ENCODE results near the gene POLR1G. TPM values are rescaled to one million over a fixed set of nuclear protein-coding genes. Genes with fewer than 3 reads are reported as not detected.

POLR1G gene
- total RNA-seq, 1 experiment from 2014 or later, result 43.4 TPM

DNA sequence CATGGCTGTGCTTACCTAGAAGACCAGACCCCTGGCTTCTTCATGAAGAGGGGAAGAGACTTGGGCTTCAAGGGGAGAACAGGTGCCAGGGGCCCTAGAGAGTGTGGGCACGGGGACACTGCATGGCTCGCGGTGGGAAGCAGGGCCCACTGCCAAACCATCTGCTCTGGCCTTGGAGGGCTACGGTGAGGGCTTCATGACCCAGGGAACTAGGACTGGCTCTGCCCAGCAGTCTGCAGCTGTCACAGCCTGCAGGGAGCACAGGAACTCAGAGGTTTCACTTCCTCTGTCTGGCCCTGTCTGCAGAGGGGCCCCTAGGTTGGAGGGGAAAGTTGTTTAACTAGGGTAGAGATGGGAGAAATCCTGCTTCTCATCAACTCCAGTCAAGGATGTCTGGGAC lies 13.0 kb downstream of the POLR1G start:
- Histone ChIP-seq H2BK15ac (ENCODE audit: low read depth, low read length) (no peak overlapping the region), H2BK120ac (ENCODE audit: low read depth, low read length, poor library complexity, severe bottlenecking) (no peak overlapping the region), H2BK5ac (ENCODE audit: insufficient read length, low read length) (no peak overlapping the region), H3K4me1 (ENCODE audit: insufficient read depth, low read length) (peaks cover 2% of the 10 kb centered on the region; the same call in 1 of the 2 replicates), H3K9me3 (ENCODE audit: control insufficient read depth, low read depth, low read length) (no peaks in the 10 kb centered on the region), H2BK20ac (ENCODE audit: low read depth, low read length, poor library complexity, severe bottlenecking) (no peak overlapping the region), H4K5ac (ENCODE audit: insufficient read length, low read depth, low read length) (no peak overlapping the region), H4K20me1 (ENCODE audit: control insufficient read depth, insufficient read depth, insufficient read length) (no peaks in the 10 kb centered on the region), H3K14ac (ENCODE audit: insufficient read depth, low read length) (no peak overlapping the region), H4K91ac (ENCODE audit: insufficient read length, low read depth, low read length) (no peak overlapping the region), H3K23ac (ENCODE audit: insufficient read length, low read depth, low read length) (no peak overlapping the region), H4K8ac (replicated peaks; ENCODE audit: insufficient read length, low read depth, low read length) (no peak overlapping the region), H3K27ac (ENCODE audit: insufficient read length, low read depth, low read length) (no peak overlapping the region), H3K9ac (ENCODE audit: extremely low read depth, insufficient read length, low read length) (no peak overlapping the region), H3K4me2 (ENCODE audit: insufficient read depth, insufficient read length, low read length) (no peak overlapping the region), H3K79me2 (ENCODE audit: insufficient read depth, low read length) (no peaks in the 10 kb centered on the region), H2AK5ac (ENCODE audit: insufficient read length, low read length) (no peak overlapping the region), H3K56ac (ENCODE audit: insufficient read length, low read depth, low read length) (no peak overlapping the region), H3K23me2 (ENCODE audit: insufficient read length, low read depth, low read length, poor library complexity, severe bottlenecking) (peaks cover 10% of the 10 kb centered on the region), H3K4ac (ENCODE audit: low read depth, low read length) (no peak overlapping the region), H2AFZ (ENCODE audit: low read length) (no peak overlapping the region), H3K27me3 (ENCODE audit: insufficient read depth, low read length) (no peaks in the 10 kb centered on the region), H3K18ac (ENCODE audit: insufficient read length, low read depth, low read length) (no peak overlapping the region), H3K79me1 (ENCODE audit: insufficient read depth, low read depth, low read length, poor library complexity, severe bottlenecking) (no peaks in the 10 kb centered on the region), H3T11ph (ENCODE audit: low read length) (no peak overlapping the region), H2BK12ac (ENCODE audit: insufficient read length, low read depth, low read length) (no peak overlapping the region)
- H3K4me3 Mint-ChIP-seq, result no peak overlapping the region
- H3K4me1 Mint-ChIP-seq, result peaks cover 19 to 22% of the 10 kb centered on the region in 2 experiments
- WGBS (ENCODE audit: extremely low coverage, insufficient read length, low lambda C conversion rate), result no CpG with 5 or more reads among the region's 4 CpGs
- no peaks in the 10 kb centered on the region for H3K27me3 Mint-ChIP-seq (ENCODE audit: low read depth)
- H3K9me3 Mint-ChIP-seq, result no peaks in the 10 kb centered on the region; a peak in 1 of 5 replicates
- H3K27ac Mint-ChIP-seq, result no peak overlapping the region
- no peak for TF ChIP-seq CTCF (conservative IDR thresholded peaks at IDR 0.05)
- no peak for DNase-seq
- peaks cover 20 to 51% (median 51%) of the 10 kb centered on the region in 3 experiments for H3K36me3 Mint-ChIP-seq (ENCODE audit: insufficient read depth in 1 of 3, low read depth in 3 of 3)
